Measurements from ENCODE around the gene CFL1. TPM values are rescaled to one million over a fixed set of nuclear protein-coding genes. Genes with fewer than 3 reads are reported as not detected.

CFL1 gene
- total and polyA plus RNA-seq, 10 of the 15 experiments (the other 5 are each of a cell fraction or from before 2014, with no cell fraction given): 164 to 2,994 (median 1,500) TPM

DNA sequence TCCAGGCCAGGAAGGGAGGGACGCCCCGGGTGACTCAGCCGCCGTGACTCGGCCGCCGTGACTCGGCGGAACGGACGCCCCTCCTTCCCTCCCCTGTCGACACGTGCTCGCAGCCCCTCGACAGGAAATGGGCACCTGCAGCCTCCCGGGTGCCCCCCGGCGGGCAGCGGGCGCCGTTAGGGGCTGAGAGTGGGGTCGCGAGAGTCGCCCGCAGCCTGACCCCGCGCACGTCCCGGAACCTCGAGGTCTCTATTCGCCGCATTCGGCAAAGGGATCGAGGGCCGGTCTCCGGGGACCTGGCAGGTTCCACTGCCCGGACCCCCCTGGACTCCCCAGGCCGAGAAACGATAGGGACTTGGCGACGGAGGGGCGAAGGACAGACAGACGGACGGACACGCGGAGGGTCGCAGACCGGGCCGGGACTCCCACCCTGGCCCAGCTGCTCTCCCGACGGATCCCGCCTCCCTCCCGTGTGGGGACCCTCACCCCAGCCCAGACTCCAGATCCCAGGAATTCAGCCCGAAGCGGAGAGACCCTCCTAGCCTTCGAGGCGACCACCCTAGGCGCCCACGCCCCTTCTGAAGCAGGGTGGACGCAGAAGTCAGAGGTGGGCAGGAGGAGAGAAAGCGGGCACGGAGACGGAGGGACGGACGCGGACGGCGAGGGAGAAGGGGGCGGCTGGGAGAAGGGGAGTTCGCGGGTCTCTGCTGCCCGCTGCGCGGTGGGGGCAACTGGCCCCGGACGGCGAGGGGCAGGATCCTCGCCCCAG is 41.6 kb upstream of the CFL1 start (continued):
- TF ChIP-seq NBN (IDR thresholded peaks at IDR 0.05) (0 out of 2 replicates have a peak, but pooled peaks have one; percentile 5), GABPA (IDR thresholded peaks at IDR 0.05; ENCODE audit: low read depth) (no peak), SRF (IDR thresholded peaks at IDR 0.05; ENCODE audit: low read depth in 2 of 2, low read length in 2 of 2) (no peak), DPF2 (IDR thresholded peaks at IDR 0.05) (0 out of 2 replicates have a peak, but pooled peaks have one; percentile 51), CREM (IDR thresholded peaks at IDR 0.05; ENCODE audit: low read depth) (no peak), POLR2A (IDR thresholded peaks at IDR 0.05; ENCODE audit: low read depth, low read length) (no peak), ZNF622 (IDR thresholded peaks at IDR 0.05) (no peak), PAX5 (IDR thresholded peaks at IDR 0.05; ENCODE audit: borderline replicate concordance, low read depth, low read length) (peak; percentile 21; the same call in 1 of the 2 replicates), PAX8 (IDR thresholded peaks at IDR 0.05) (no peak), SREBF1 (IDR thresholded peaks at IDR 0.05; ENCODE audit: low read length) (no peak), TCF12 (IDR thresholded peaks at IDR 0.05; ENCODE audit: low read depth, low read length) (no peak; the same call in 1 of the 2 replicates), RUNX3 (IDR thresholded peaks at IDR 0.05; ENCODE audit: low read length) (no peak)
- TF ChIP-seq, protein P1, sequence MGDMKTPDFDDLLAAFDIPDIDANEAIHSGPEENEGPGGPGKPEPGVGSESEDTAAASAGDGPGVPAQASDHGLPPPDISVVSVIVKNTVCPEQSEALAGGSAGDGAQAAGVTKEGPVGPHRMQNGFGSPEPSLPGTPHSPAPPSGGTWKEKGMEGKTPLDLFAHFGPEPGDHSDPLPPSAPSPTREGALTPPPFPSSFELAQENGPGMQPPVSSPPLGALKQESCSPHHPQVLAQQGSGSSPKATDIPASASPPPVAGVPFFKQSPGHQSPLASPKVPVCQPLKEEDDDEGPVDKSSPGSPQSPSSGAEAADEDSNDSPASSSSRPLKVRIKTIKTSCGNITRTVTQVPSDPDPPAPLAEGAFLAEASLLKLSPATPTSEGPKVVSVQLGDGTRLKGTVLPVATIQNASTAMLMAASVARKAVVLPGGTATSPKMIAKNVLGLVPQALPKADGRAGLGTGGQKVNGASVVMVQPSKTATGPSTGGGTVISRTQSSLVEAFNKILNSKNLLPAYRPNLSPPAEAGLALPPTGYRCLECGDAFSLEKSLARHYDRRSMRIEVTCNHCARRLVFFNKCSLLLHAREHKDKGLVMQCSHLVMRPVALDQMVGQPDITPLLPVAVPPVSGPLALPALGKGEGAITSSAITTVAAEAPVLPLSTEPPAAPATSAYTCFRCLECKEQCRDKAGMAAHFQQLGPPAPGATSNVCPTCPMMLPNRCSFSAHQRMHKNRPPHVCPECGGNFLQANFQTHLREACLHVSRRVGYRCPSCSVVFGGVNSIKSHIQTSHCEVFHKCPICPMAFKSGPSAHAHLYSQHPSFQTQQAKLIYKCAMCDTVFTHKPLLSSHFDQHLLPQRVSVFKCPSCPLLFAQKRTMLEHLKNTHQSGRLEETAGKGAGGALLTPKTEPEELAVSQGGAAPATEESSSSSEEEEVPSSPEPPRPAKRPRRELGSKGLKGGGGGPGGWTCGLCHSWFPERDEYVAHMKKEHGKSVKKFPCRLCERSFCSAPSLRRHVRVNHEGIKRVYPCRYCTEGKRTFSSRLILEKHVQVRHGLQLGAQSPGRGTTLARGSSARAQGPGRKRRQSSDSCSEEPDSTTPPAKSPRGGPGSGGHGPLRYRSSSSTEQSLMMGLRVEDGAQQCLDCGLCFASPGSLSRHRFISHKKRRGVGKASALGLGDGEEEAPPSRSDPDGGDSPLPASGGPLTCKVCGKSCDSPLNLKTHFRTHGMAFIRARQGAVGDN (IDR thresholded peaks at IDR 0.05): peak; percentile 77
- TF ChIP-seq, protein P2, sequence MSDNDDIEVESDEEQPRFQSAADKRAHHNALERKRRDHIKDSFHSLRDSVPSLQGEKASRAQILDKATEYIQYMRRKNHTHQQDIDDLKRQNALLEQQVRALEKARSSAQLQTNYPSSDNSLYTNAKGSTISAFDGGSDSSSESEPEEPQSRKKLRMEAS (IDR thresholded peaks at IDR 0.05; ENCODE audit: low read depth, low read length): peak; percentile 73
- TF ChIP-seq, protein P3, sequence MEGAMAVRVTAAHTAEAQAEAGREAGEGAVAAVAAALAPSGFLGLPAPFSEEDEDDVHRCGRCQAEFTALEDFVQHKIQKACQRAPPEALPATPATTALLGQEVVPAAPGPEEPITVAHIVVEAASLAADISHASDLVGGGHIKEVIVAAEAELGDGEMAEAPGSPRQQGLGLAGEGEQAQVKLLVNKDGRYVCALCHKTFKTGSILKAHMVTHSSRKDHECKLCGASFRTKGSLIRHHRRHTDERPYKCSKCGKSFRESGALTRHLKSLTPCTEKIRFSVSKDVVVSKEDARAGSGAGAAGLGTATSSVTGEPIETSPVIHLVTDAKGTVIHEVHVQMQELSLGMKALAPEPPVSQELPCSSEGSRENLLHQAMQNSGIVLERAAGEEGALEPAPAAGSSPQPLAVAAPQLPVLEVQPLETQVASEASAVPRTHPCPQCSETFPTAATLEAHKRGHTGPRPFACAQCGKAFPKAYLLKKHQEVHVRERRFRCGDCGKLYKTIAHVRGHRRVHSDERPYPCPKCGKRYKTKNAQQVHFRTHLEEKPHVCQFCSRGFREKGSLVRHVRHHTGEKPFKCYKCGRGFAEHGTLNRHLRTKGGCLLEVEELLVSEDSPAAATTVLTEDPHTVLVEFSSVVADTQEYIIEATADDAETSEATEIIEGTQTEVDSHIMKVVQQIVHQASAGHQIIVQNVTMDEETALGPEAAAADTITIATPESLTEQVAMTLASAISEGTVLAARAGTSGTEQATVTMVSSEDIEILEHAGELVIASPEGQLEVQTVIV (IDR thresholded peaks at IDR 0.05; ENCODE audit: borderline replicate concordance, partially characterized antibody): no peak
- TF ChIP-seq, protein P4, sequence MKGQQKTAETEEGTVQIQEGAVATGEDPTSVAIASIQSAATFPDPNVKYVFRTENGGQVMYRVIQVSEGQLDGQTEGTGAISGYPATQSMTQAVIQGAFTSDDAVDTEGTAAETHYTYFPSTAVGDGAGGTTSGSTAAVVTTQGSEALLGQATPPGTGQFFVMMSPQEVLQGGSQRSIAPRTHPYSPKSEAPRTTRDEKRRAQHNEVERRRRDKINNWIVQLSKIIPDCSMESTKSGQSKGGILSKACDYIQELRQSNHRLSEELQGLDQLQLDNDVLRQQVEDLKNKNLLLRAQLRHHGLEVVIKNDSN (IDR thresholded peaks at IDR 0.05; ENCODE audit: borderline replicate concordance, extremely low read length, insufficient read depth, low read depth, low read length): peak; percentile 17
- TF ChIP-seq, protein P5, sequence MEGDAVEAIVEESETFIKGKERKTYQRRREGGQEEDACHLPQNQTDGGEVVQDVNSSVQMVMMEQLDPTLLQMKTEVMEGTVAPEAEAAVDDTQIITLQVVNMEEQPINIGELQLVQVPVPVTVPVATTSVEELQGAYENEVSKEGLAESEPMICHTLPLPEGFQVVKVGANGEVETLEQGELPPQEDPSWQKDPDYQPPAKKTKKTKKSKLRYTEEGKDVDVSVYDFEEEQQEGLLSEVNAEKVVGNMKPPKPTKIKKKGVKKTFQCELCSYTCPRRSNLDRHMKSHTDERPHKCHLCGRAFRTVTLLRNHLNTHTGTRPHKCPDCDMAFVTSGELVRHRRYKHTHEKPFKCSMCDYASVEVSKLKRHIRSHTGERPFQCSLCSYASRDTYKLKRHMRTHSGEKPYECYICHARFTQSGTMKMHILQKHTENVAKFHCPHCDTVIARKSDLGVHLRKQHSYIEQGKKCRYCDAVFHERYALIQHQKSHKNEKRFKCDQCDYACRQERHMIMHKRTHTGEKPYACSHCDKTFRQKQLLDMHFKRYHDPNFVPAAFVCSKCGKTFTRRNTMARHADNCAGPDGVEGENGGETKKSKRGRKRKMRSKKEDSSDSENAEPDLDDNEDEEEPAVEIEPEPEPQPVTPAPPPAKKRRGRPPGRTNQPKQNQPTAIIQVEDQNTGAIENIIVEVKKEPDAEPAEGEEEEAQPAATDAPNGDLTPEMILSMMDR (IDR thresholded peaks at IDR 0.05 in 2 of 3, conservative IDR thresholded peaks at IDR 0.05 in 1 of 3; ENCODE audit: control insufficient read depth in 2 of 3, extremely low read depth in 1 of 3, insufficient read depth in 1 of 3, low read depth in 3 of 3, low read length in 3 of 3): peak in 1 of 3 experiments; percentile 8; a peak in 1 of 6 replicates
- TF ChIP-seq, protein P6, sequence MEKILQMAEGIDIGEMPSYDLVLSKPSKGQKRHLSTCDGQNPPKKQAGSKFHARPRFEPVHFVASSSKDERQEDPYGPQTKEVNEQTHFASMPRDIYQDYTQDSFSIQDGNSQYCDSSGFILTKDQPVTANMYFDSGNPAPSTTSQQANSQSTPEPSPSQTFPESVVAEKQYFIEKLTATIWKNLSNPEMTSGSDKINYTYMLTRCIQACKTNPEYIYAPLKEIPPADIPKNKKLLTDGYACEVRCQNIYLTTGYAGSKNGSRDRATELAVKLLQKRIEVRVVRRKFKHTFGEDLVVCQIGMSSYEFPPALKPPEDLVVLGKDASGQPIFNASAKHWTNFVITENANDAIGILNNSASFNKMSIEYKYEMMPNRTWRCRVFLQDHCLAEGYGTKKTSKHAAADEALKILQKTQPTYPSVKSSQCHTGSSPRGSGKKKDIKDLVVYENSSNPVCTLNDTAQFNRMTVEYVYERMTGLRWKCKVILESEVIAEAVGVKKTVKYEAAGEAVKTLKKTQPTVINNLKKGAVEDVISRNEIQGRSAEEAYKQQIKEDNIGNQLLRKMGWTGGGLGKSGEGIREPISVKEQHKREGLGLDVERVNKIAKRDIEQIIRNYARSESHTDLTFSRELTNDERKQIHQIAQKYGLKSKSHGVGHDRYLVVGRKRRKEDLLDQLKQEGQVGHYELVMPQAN (conservative IDR thresholded peaks at IDR 0.05): 0 out of 2 replicates have a peak, but pooled peaks have one; percentile 3

Data from GM12878 (cell line).